Hematopoietic multipotent progenitor cell treated with erythropoietin and hydrocortisone succinate and interleukin-3 and kit ligand, for 17 days (in vitro differentiated cells): ENCODE measurements around the gene MCM6.

Experiments used
- DNase-seq: peaks from one replicate; pipeline ENCODE4 v3.0.0-alpha.2; 2015; ENCODE audit warnings: low spot score

The MCM6 gene

DNA sequence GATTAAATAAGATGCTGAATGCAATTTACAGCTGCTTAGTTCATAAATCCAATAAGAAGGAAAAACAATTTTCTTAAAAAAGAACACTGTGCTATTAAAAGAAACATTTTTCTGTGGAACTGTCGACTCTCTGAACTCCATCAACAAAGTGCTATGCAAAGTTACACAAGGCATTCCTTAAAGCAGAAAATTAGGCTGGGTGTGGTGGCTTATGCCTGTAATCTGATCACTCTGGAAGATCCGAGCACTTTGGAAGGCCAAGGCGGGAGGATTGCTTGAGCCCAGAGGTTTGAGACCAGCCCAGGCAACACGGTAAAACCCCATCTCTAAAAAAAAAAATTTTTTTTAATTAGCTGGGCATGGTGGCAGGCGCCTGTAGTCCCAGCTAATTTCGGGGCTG, 13.0 kb downstream of the MCM6 start:
- DNase-seq: no peak

DNA sequence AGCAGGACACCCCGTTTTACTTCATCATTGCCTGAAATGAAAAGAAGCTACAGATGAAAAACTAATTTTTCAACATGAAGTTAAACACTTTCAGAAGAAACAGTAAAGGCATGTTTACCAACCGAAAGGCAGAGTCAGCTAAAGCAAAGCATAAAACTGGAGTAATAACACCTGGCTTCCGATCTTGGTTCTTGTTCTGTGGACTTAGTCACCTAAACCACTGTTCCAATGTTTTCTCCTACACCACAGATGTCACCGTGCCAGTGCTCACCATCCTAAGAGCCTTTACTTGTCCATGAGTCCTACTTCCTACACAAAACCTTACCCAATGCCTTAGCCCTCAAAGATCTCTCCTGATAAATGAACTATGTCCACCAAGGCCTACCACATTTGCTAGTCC, 13.5 kb downstream of the MCM6 start:
- no peak for DNase-seq

DNA sequence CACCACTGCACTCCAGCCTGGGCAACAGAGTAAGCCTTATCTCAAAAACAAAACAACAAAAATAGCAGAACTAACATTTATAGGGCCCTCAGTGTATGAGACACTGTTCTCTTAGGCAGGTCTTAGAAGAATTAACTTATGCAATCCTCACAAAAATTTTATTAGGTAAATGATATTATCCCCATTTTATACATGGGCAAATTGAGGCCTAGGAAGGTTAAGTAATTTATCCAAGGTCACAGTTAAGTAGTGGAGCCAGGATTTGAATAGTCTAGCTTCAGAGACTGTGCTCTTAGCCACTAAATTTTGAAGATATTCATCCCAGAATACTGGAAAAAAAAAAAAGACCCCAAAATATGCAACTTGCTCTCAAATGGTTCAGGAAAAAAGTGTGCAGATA, 22.8 kb downstream of the MCM6 start:
- no peak for DNase-seq

DNA sequence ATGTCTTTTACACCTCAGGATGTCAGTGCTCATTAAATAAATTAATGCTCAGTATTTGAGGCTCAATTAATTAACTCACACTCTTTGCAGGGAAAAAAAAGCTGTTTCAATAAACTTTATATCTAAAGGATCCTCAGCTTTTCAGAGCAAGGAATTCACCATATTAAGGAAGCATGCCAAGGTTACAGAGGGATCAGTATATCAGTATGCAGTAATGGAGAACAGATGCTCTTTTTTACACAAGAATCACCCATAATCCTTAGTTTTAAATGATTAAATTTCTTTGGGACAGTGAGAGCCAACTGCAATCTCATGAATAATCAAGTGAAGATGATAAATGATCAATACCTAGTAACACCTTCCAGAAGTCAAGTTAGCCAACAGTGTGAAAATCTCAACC, 24.4 kb downstream of the MCM6 start:
- no peak for DNase-seq

DNA sequence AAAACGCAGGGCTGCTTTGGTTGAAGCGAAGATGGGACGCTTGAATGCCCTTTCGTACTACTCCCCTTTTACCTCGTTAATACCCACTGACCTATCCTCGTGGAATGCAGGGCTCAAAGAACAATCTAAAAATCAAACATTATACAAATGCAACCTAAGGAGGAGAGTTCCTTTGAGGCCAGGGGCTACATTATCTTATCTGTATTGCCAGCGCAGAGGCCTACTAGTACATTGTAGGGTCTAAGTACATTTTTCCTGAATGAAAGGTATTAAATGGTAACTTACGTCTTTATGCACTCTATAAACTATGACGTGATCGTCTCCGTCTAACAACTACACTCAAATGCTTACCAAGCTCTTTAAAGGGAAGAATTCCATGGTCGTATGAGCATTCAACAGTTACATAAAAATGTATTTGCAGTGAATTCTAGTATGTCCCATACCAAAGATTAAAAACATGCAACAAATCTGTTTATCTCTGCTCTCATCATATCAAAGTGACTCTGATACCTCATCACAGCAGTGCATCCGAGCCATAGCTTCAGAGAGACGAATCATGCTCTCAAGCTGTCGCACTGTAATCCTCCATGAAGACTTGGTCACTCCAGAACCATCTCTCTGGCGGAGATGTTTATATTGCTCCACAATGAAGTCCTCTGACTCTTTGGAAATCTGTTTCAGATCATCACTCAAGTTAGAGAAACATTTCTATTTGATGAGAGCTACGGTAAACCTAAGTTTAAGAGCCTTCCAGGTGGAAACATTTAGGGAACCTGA, 25.2 kb downstream of the MCM6 start:
- DNase-seq: no peak

DNA sequence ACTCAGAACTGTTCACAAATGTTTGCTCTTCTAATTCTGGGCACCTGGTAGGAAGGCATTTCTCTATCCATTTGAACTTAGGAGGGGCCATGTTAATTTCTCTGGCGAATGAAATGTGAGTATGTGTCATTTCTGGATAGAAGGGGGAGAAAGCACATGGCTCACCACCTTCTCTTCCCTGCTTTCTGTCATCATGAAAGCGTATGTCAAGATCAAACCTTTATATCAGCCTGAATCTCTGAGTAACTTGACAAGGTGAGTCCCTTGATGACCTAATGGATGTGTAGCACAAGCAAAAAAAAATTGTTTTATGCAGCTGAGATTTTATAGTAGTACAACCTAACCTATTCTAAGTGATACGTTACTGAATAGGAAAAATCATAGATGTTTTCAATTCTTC, 27.2 kb downstream of the MCM6 start:
- no peak for DNase-seq

DNA sequence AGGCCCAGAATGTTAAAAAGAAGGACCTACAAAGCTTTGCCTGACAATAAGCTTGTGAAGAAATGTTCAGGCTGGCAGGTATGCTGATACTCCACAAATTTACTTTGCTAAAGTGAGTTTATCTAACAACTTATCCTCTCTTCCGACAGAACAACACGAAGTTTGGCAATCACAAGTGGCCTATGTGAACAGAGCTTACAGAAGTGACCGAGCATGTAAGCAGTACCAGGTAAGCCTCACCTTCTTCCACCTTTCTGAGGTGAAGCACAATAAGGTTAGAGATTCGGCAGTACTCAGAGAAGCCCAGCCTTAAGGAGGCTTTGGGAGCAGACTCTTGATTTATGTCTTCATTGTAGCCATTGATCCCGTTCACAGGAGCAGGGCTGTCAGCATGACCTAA, 30.2 kb downstream of the MCM6 start:
- no peak for DNase-seq

DNA sequence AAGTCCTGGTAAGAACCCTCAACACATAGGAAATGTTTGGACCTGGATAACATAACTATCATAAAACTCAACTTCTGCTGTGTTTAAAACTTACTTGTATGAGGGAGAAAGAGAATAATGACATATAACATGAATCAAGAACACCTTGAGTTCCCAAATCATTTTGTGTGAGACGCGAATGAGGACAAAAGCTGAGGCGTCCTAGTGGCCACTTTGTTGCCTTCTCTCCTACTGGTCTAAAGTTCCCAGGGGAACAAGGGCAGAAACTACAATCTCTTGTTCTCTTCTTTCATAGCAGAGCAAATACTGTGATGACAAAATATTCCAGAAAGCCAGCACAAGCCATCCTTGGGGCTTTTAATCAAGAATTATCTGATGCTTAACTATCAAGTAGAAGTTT, 31.0 kb downstream of the MCM6 start:
- DNase-seq: no peak

DNA sequence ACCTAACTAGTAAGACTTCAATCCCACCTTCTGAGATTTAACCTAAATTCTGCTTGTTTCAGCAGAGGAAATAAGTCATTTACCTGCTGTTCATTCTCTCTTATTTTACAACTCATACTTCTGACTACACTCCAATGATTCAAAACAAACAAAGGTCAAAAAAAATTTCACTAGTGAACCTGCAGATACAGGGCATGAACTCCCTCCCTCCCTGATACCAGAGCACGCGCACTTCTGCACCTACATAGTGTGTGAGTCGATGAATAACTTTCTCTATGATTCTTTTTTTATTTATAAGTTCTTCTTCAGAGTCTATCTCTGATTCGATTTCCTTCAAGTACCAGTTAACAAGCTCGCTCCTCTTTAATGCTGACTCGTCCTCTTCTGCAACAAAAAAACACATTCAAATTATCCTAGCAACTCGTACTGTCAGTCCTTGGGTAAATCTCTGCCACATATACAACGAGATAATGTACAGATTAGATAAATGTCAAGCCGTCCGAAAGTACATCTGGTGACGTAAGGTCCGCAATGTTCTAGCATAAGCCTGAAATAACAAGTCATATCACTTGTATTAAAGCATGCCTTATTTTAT, 31.8 kb downstream of the MCM6 start:
- no peak for DNase-seq

DNA sequence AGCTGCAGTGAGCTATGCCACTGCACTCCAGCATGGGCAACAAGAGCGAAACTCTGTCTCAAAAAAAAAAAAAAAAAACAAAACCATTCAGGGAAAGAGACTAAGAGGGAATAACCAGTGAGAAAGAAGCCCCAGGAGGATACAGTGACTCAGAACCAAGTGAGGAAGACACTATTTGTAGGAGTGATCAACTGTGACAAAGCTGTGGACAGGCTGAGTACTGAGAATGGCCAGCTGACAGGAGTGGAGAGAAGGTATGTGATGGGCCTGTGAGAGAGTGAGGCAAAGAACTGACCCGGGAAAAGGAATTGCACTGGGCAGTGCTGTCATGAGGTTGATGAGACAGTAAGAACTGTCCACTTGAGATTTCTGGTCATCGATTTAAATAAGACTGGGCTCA, 32.6 kb downstream of the MCM6 start:
- DNase-seq: no peak

DNA sequence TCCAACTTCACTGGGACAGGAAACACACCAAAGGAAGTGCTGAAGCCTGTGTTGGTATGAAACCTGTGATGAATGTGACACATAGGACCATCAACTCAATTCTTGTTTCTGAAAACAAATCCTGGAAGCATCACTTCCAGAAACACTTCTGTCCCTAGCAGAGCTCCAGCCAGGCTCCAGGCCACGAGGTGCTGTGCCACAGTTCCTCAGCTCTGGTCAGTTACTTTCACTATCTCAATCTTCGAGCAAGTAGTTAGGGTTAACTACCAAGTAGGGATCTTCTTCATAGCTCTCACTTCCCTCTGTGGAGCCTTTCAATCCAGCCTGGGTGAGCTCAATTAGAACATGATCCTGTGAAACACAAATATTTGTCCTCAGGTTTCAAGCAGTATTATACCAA, 35.6 kb downstream of the MCM6 start:
- DNase-seq: no peak

DNA sequence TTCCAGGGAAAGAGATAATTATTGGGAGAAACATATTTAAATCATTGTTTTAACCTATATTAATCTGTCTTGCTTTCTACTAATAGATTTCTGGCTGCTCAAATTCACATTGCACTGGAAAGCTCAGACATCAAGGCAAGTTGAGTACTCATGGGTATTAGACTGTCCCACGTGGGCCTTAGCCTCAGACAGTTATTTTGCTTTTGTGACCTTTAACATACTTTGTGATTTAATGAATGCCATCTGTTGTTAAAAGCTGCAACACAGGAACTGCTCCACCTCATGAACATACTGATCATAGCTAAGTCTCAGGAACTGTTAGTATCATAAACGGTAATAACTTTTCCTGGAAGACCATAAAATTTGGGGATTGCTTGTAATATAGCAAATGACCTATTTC, 36.5 kb downstream of the MCM6 start:
- DNase-seq: no peak

DNA sequence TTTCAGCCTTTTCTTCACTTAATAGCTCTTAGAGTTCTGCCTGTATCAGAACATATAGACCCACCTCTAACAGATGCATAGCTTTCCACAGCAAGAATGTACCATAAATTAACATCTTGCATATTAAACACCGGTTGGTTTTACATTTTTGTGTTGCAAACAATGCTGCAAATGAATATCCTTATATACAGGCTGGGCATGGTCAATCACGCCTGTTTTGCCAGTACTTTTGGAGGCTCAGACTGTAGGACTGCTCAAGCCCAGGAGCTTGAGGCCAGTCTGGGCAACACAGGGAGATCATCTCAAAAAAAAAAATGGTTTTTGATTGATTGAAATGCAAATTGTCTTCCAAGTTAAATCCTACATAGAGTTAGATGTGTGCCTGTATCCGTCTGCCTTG, 37.7 kb downstream of the MCM6 start:
- no peak for DNase-seq

DNA sequence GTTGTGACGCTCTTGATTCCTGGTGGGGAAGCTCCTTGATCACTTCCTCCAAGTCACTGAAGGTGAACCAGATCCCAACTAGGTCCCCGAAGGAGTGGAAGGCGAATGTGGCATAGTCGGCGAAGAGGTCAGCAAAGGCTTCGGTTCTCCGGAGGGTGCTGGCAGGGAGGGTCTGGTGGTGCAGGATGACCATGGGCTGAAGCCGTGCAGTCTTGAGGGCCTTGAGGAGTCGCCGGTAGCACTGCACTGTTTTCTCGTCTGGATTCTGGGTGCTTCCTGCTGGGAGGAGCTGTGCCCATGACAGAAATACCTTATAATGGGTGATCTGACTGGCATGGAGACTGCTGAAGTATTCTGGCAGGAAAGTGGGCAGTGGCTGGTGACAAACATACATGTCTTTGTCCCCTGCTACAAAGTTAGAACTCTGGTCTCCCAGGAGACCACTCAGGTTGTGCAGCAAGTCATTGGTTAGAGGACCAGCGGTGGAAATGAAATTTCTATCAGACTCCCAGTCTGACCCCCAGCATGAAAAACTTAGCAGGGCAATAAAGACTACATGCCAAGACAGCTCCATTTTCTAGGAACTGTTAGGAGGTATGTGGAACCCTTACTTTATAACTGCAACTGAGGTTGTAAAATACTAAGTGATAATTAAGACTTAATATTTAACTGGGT, 39.5 kb downstream of the MCM6 start, which contains the start of gene LCT:
Gene LCT, minus strand, starts transcription at position 589 of the 675 bp plus-strand sequence. Its CDS starts 15 bp downstream, at position 574.
- DNase-seq: no peak

DNA sequence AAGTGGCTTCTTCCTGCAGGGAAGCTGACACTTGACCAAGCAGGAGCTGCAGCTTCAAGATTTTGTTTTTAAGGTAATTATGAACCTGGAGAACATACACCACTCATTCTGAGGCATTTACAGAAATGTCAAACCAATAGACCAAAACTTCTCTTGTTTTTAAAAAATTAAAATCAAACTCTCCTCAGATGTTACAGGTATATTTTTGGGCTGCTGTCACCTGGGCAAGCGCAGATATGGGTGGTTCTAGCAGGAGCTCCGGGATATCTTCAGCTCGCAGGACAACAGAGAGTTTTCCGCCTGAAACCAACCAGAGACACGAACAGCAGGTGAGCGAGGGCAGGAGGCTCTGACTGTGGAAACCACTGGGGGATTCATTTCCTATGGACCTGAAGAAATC, 43.4 kb downstream of the MCM6 start:
- DNase-seq: no peak

DNA sequence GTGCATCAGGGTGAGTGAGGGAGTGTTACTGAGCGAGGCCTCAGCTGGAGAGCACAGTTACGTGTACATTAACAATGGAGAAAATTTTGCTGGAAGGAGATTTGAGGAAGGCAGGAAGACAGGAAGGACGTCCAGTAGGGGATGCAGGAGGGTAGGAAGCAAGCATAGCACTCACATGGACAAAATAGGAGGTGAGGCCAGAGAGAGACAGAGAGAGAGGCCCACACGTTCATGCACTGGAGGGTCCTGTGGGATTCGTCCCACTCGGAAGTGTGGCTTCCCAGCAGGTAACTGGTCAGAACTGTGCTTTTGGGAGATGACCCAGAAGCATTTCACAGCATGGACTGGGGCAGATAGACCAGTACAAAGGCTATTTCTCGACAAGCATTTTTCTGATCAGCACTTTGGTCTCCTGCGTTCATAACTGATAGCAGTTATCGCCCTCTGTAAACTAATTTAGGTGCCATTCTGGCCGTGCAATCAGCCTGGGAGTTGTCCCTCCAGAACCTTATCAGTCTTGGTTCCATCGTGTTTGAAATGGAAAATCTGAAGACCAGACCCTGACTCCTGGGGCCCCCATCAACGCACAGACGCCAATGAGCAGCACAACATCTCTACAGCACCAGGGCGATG, 44.9 kb downstream of the MCM6 start:
- no peak for DNase-seq

DNA sequence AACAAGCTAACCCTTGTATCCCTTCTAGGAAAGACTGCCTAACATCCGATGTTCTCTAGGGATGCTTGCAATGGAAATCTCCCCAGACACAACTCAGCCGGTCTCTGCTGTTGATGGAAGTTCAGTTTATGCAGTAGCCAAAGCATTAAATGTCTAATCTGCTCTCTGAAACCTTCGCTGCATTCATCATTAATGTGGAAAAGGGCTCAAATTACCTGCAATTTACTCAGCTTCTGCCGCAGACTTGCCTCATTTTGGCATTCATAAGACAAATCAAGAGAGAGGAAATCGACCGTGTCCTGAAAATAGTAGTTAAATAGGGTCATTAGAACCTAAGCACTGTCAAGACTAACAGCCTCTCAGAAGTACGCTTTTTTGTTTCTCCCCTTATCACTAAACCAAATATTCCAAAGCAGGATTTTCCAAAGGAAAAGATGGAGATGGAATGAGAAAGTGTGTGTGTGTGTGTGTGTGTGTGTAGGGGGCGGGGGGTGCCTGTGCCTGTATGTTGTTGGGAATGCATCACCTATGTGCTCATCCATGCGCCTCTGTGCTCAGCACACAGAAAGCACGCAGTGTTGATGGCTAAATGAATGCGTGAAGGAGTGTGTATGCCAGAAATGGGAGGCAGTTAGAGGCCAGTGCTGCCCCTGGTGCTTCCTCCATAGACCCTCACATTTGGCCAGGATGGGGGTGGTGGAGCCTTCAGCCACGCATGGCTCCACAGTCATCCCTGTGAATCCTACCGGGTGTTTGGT, 46.7 kb downstream of the MCM6 start:
- DNase-seq: no peak

DNA sequence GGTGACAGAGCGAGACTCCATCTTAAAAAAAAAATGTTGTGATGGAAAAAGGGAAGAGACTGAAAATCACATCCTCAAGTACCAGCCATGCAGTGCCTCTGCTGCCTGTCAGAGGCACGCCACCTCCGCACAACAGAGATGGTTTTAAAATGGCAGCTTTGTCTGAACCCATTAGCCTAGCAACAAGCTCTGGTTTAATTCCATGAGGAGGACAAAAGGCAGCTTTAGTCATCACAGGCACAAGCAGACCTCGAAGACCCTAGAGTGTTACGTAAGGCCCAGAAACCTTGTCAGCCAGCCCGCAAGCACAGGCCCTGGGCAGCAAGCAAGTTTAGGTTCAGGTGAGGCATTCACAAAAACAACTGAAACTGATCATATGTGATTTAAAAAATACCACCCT, 49.7 kb downstream of the MCM6 start:
- DNase-seq: no peak

DNA sequence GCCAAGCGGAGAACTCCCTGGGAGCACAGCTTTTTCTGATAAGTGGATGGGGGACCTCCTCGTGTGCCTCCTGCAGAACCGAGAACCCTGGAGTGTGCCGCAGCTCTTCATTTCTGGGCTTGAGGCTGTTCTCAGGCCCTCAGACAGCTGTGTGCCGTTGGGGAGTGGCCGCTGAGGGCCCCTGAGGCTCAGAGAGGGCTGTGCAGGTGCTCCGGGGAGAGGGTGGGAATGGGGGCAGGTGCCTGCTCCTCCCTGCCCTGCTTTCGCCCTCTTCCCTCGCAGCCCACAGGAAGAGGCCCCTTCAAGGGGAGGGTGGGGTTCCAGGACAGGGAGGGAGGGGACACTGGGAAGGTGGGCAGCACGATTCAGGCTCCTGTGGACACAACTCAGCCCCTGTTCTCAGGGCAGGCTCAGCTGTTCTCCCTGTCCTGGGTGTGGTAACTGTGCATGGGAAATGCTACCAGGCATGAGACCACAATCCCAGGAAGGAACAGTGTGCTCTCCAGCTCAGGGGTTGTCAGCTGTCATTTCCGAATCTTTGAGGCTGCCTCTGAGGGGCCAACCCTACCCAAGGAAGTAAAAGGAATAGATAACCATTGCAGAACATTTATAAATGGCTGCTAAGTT, 50.6 kb downstream of the MCM6 start:
- DNase-seq: no peak

DNA sequence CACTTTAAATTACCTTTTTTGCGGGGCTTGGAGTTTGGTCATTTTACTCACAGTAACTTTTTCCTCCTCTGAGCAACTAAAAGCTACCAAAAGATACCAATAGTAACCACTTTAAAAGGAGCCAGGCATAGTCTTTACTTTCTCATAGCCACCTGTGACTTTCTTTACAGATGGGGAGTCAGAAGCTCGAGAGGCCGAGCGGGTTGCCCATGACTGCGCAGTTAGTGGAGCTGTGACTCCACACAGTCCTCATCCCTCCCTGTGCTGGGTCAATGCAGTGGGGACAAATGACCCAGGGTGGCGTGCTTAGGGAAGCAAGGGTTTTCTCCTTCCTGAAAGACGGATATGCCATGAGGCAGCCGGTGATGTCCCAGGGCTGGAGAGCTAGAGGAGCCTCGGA, 51.1 kb downstream of the MCM6 start:
- DNase-seq: no peak

DNA sequence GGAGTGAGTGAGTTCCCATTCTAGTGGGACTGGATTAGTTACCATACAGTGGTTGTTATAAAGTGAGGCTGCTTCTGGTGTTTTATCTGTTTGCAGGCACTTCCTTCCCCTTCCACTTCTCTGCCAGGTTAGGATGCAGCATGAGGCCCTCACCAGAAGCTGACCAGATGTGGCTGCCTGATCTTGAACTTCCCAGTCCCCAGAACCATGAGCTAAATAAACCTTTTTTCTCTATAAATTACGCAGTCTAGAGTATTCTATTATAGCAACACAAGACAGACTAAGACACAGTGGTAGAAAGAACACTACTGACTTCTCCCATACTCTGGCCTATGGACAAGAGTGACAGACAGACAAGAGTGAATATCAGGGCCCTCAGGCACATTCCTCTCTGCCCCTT, 53.4 kb downstream of the MCM6 start:
- DNase-seq: no peak

DNA sequence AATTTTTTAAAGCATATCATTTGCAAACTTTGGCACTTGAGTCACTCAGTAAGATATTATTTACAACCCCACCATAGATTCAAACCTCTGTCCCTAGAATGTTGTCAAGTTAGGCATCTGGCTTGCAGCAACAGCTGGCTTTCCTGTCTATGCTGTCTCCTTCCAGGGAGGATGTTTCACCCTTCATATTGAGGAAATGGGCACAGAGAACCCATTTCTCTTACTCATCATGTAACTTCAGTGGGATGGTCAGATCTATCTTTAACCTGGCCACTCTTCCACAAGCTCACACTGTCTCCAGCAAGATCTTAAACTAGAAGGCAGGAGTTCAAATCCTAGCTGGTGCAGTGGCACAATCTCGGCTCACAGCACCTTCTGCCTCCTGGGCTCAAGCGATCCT, 55.1 kb downstream of the MCM6 start:
- no peak for DNase-seq
